OCI-LY7 (cell line): Measurements from ENCODE around the gene ADRA2B. TPM values are rescaled to one million over a fixed set of nuclear protein-coding genes. Genes with fewer than 3 reads are reported as not detected.
A peak's percentile ranks its signal among the peaks of the same experiment; 100 is the strongest.

Experiments used
- BruUV-seq: library from RNA; stranded (reverse); fragments of 400-500 nt; replicated peaks from 2 replicates; lab custom pipeline; 2021; lab: Mats Ljungman, UMichigan
- CTCF ChIA-PET: fragments of 300-600 bp; sonication (Branson Sonifier 250); formaldehyde crosslinking; loops from one replicate; lab custom pipeline; 2022; ENCODE audit warnings: antibody characterized with exemption; ENCODE audit not compliant: unreplicated experiment; lab: Charles Lee
- POLR2A ChIA-PET: fragments of 300-600 bp; sonication (Branson Sonifier 250); formaldehyde crosslinking; loops from one replicate; lab custom pipeline; 2022; ENCODE audit warnings: antibody characterized with exemption; lab: Charles Lee
- DNase-seq: peaks from one replicate; pipeline ENCODE4 v3.0.0-alpha.2; 2015; ENCODE audit warnings: low spot score
- H2AFZ ChIP-seq: fragments of 200-600 bp; sonication (generic), shearing (Covaris generic); 2 replicates; pipeline ENCODE4 v1.6.1; 2014; ENCODE audit warnings: mild to moderate bottlenecking, antibody characterized with exemption, low read length, moderate library complexity
- H3K27ac ChIP-seq: fragments of 200-600 bp; sonication (generic); 2 replicates; pipeline ENCODE4 v1.5.1; 2014; ENCODE audit warnings: mixed run types, low read depth, mild to moderate bottlenecking, moderate library complexity, low read length, inconsistent platforms; ENCODE audit not compliant: poor library complexity, severe bottlenecking
- H3K36me3 ChIP-seq: fragments of 200-600 bp; sonication (generic); 2 replicates; pipeline ENCODE4 v1.6.1; 2014; ENCODE audit warnings: mild to moderate bottlenecking, antibody characterized with exemption, low read length, moderate library complexity, mixed read lengths; ENCODE audit not compliant: insufficient read depth
- H3K4me1 ChIP-seq: fragments of 200-600 bp; sonication (generic); 2 replicates; pipeline ENCODE4 v1.5.1; 2014; ENCODE audit warnings: mild to moderate bottlenecking, low read length; ENCODE audit not compliant: insufficient read depth, poor library complexity, severe bottlenecking
- H3K4me2 ChIP-seq: fragments of 200-600 bp; sonication (generic); 2 replicates; pipeline ENCODE4 v1.6.1; 2014; ENCODE audit warnings: mild to moderate bottlenecking, low read length
- H3K4me3 ChIP-seq: fragments of 200-600 bp; sonication (generic); 2 replicates; pipeline ENCODE4 v1.5.1; 2014; ENCODE audit warnings: mild to moderate bottlenecking, low read depth, low read length; ENCODE audit not compliant: poor library complexity, severe bottlenecking
- H3K79me2 ChIP-seq: fragments of 200-600 bp; sonication (generic); 2 replicates; pipeline ENCODE4 v1.6.1; 2016; ENCODE audit warnings: low read depth, mild to moderate bottlenecking, low read length, moderate library complexity, mixed read lengths; ENCODE audit not compliant: insufficient read depth
- H3K9me2 ChIP-seq: fragments of 200-600 bp; sonication (generic); 2 replicates; pipeline ENCODE4 v1.6.1; 2016; ENCODE audit warnings: mild to moderate bottlenecking, low read length, mixed read lengths; ENCODE audit not compliant: insufficient read depth
- H3K9me3 ChIP-seq: fragments of 200-600 bp; sonication (generic); 2 replicates; pipeline ENCODE4 v1.6.1; 2014; ENCODE audit warnings: mild to moderate bottlenecking, mixed run types, low read length, mixed read lengths
- H4K20me1 ChIP-seq: fragments of 200-600 bp; sonication (generic); 2 replicates; pipeline ENCODE4 v1.6.1; 2014; ENCODE audit warnings: mild to moderate bottlenecking, antibody characterized with exemption, low read length, moderate library complexity, mixed read lengths; ENCODE audit not compliant: insufficient read depth
- EZH2phosphoT487 ChIP-seq: fragments of 200-600 bp; sonication (generic); IDR thresholded peaks from 2 replicates; pipeline ENCODE4 v1.6.1; 2018; ENCODE audit warnings: low read depth, borderline replicate concordance, mild to moderate bottlenecking, mixed run types, antibody characterized with exemption, low read length, moderate library complexity, mixed read lengths
- intact Hi-C: fragments of 100-400 bp; cut with micrococcal nuclease; formaldehyde crosslinking; loops from one replicate; pipeline ENCODE4 v1.10.0; 2022; ENCODE audit not compliant: unreplicated experiment
- total RNA-seq, 2 experiments: library from RNA; depleted of rRNA in 1 of 2; stranded (reverse); fragments of >200 nt in 1 of 2; shearing (Covaris generic) in 1 of 2; gene quantifications; 2 replicates each; pipeline ENCODE4 v1.2.3, GENCODE V29; 2014 to 2022
- TF ChIP-seq, protein P1 (sequence below): fragments of 200-600 bp; sonication (generic); conservative IDR thresholded peaks from 2 replicates; pipeline ENCODE4 v1.5.1; 2014; ENCODE audit warnings: mild to moderate bottlenecking, antibody characterized with exemption, low read length, moderate library complexity, mixed read lengths

ADRA2B gene
- total RNA-seq, 2 experiments from 2014 or later: 0.06 to 0.11 TPM

DNA sequence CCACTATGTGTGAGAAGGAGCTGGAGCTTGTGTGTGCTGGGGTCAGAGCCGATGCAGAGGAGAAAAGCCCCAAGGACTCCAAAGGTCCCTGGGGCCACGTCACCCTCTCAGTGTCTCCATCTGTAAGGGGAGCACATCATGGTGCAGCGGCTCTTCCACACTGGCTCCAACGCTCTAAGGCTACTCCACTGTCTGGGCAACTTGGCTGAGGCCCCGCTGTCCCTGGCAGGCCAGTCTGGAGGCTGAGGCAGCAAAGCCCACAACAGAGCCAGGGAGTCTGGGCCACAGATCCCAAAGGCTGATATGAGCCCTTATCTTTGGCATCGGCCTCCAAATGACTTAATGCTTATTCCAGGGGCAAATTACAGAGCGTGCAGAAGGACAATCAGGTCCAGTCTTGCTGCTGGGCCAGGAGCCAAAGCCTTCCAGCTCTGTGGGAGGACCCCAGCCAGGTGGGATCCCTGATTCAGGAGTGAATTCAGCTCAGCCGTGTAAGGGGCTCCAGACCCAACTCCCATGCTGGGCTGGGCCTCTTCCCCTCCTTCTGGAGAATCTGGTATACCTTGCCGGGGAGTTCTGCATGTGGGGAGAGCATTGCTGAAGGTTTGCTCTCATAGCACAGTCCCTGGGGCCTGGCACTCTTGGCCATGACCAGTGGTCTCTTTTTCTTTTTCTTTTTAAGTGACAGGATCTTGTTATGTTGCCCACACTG, 30.7 kb upstream of the ADRA2B start:
- Histone ChIP-seq H3K27ac (peak overlapping the region; percentile 97), H2AFZ (no peak overlapping the region; the same call in 1 of the 2 replicates), H3K4me3 (peak overlapping the region; percentile 97), H3K4me1 (peaks cover 82% of the 10 kb centered on the region), H4K20me1 (no peaks in the 10 kb centered on the region), H3K79me2 (peaks cover 29% of the 10 kb centered on the region), H3K4me2 (peak overlapping the region; percentile 98), H3K9me3 (no peaks in the 10 kb centered on the region), H3K9me2 (no peaks in the 10 kb centered on the region), H3K36me3 (peaks cover 28% of the 10 kb centered on the region)
- ChIA-PET CTCF (interaction anchor here (0.5 to 3.2 kb wide), 4 partner anchors 11 to 61 kb away, joined by 3 to 18 read pairs (median 8); no protein-coding TSS in a partner anchor), POLR2A (interaction anchor here (0.6 to 3.1 kb wide), 11 partner anchors 9 to 96 kb away, joined by 3 to 10 read pairs (median 6); no protein-coding TSS in a partner anchor)
- intact Hi-C loops: loop anchor here (1.0 kb wide), 1 partner anchor 16 kb away; no protein-coding TSS in a partner anchor
- no TSS peak for BruUV-seq
- TF ChIP-seq EZH2phosphoT487: no peak
- TF ChIP-seq, protein P1, sequence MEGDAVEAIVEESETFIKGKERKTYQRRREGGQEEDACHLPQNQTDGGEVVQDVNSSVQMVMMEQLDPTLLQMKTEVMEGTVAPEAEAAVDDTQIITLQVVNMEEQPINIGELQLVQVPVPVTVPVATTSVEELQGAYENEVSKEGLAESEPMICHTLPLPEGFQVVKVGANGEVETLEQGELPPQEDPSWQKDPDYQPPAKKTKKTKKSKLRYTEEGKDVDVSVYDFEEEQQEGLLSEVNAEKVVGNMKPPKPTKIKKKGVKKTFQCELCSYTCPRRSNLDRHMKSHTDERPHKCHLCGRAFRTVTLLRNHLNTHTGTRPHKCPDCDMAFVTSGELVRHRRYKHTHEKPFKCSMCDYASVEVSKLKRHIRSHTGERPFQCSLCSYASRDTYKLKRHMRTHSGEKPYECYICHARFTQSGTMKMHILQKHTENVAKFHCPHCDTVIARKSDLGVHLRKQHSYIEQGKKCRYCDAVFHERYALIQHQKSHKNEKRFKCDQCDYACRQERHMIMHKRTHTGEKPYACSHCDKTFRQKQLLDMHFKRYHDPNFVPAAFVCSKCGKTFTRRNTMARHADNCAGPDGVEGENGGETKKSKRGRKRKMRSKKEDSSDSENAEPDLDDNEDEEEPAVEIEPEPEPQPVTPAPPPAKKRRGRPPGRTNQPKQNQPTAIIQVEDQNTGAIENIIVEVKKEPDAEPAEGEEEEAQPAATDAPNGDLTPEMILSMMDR: no peak
- DNase-seq: no peak

DNA sequence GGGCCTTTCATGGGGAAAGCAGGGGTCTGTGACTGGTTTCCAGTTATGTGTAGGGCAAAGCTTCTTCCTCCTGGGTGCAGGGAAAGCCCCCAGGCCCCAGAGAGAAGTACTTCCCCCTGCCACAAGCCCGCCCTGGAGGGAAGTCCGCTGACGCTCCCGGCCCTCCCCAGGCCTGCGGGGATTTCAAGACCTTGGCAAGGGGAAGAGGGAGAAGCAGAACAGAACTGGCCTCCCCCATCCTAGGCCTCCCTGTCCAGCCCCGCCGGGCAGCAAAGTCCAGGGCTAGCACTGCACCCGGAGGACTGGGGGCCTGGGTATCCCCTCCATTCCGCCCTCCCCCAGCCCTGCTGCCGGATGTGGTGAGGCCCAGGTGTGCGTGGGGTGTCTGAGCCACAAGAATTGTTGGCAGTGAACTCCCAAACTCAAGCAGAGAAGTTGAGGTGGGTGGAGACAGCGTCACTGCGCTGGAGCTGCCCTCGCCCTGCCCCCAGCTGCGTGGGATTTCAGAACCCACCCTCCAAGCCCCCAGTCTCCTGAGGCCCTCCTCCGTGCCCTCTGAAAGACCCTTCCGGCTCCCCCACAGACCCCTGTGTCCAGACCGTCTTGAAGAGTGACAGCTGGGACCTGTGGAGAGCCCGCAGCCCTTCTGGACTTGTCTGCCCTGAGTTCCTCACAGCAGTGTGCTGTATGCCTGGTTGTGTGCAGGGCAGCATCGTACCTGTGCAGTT, 29.9 kb upstream of the ADRA2B start:
- CTCF ChIA-PET: interaction anchor here (1.0 to 3.2 kb wide), 3 partner anchors 12 to 28 kb away, joined by 6 to 18 read pairs (median 9); no protein-coding TSS in a partner anchor
- Histone ChIP-seq H3K9me2 (no peaks in the 10 kb centered on the region), H3K4me3 (peak overlapping the region; percentile 97), H3K4me1 (peaks cover 78% of the 10 kb centered on the region), H2AFZ (no peak overlapping the region), H3K9me3 (no peaks in the 10 kb centered on the region), H3K79me2 (peaks cover 29% of the 10 kb centered on the region), H3K27ac (peak overlapping the region; percentile 97), H3K36me3 (peaks cover 33% of the 10 kb centered on the region), H4K20me1 (no peaks in the 10 kb centered on the region), H3K4me2 (peak overlapping the region; percentile 98)
- BruUV-seq: no TSS peak
- POLR2A ChIA-PET: interaction anchor here (0.6 to 3.1 kb wide), 7 partner anchors 9 to 62 kb away, joined by 3 to 10 read pairs (median 6); no protein-coding TSS in a partner anchor
- intact Hi-C loops: loop anchor here (1.0 kb wide), 1 partner anchor 17 kb away; no protein-coding TSS in a partner anchor
- DNase-seq: peak; percentile 92
- TF ChIP-seq EZH2phosphoT487: no peak
- TF ChIP-seq, protein P1: no peak
